Measurements from ENCODE around the gene KCNH3. TPM values are rescaled to one million over a fixed set of nuclear protein-coding genes. Genes with fewer than 3 reads are reported as not detected.

KCNH3 gene
- total and polyA plus RNA-seq, 2 donors = 1.4 to 3.3 TPM

DNA sequence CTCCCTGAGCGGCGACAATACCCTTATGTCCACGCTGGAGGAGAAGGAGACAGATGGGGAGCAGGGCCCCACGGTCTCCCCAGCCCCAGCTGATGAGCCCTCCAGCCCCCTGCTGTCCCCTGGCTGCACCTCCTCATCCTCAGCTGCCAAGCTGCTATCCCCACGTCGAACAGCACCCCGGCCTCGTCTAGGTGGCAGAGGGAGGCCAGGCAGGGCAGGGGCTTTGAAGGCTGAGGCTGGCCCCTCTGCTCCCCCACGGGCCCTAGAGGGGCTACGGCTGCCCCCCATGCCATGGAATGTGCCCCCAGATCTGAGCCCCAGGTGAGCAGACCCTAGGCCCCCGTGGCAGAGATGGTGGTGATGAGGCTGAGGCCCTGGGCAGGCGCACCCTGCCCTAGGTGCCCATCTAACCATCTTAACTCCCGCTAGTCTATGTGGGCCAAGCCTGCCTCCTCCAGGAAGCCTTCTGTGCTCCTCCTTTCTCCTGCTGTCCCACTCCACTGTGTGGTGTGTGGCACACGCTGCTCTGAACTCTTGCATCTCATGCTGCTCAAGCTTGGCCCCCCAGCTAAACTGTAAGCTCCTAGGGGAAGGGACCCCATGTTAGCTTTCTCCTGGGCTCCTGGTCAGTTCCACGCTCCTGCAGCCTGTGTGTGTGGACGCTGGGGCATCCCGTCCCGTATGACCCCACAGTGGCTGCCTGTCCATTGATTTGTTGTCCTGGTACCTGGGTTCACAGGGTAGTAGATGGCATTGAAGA, 17.0 kb downstream of the KCNH3 start:
- Histone ChIP-seq H3K27ac (ENCODE audit: low read depth in 1 of 2, low read length in 1 of 2) (no peak overlapping the region), H3K4me1 (ENCODE audit: control insufficient read depth in 2 of 2, insufficient read depth in 2 of 2, low read length in 2 of 2) (no peaks in the 10 kb centered on the region), H3K4me3 (ENCODE audit: low read length in 2 of 2) (no peak overlapping the region), H3K36me3 (ENCODE audit: control insufficient read depth in 2 of 2, insufficient read depth in 2 of 2, low read length in 1 of 2) (peaks cover 48 to 49% of the 10 kb centered on the region in 2 donors), H3K9me3 (ENCODE audit: control insufficient read depth in 2 of 2, insufficient read depth in 1 of 2, low read length in 1 of 2) (peaks cover 0 to 3% of the 10 kb centered on the region in 2 donors), H3K27me3 (ENCODE audit: control insufficient read depth in 2 of 2, insufficient read depth in 1 of 2, low read length in 1 of 2) (peaks cover 3 to 24% of the 10 kb centered on the region in 2 donors)
- WGBS = 97% methylated on average over 18 of the region's 18 CpGs
- no peak for DNase-seq (ENCODE audit: low read depth in 6 of 9, low spot score in 9 of 9)

DNA sequence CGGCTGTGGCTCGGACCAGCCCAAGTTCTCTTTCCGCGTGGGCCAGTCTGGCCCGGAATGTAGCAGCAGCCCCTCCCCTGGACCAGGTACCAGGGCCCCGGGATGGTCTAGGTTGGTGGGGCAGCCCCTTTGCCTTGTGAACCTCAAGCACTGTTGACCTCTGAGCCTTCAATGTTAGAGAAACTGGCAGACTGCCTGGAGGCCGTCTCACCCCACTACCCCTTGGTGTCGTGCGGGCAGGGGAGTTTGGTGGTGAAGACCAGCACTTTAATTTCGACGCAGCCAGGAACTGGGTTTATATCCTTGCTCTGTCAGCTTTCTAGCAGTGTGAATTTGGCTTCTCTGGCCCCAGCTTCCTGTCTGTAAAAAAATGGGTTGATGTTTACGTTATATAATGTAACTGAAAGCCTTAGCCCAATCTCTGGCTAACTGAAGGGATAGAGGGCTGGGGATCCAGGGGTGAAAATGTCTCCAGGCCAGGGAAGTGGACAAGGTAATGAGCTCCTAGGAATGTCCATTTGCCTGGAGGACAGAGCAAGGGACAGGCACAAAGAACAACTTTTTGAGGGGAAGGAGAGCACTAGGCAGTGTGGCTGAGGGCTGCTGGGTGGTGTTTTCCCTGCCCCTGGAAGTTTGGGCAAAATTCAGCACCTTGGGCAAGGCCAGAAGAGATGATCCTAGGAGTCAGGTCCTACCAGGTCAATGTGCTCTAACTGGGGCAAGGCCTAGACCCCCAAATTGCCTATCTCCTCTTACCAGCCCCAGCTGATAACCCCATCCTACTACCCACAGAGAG, 17.8 kb downstream of the KCNH3 start:
- peaks cover 54 to 55% of the 10 kb centered on the region in 2 donors for H3K36me3 ChIP-seq (ENCODE audit: control insufficient read depth in 2 of 2, insufficient read depth in 2 of 2, low read length in 1 of 2)
- peaks cover 0 to 3% of the 10 kb centered on the region in 2 donors for H3K9me3 ChIP-seq (ENCODE audit: control insufficient read depth in 2 of 2, insufficient read depth in 1 of 2, low read length in 1 of 2)
- no peak for DNase-seq (ENCODE audit: low read depth in 6 of 9, low spot score in 9 of 9)
- no peak overlapping the region for H3K27ac ChIP-seq (ENCODE audit: low read depth in 1 of 2, low read length in 1 of 2)
- H3K27me3 ChIP-seq (ENCODE audit: control insufficient read depth in 2 of 2, insufficient read depth in 1 of 2, low read length in 1 of 2) = peaks cover 0 to 16% of the 10 kb centered on the region in 2 donors
- no peak overlapping the region for H3K4me3 ChIP-seq (ENCODE audit: low read length in 2 of 2)
- 81% methylated on average over 12 of the region's 12 CpGs for WGBS
- H3K4me1 ChIP-seq (ENCODE audit: control insufficient read depth in 2 of 2, insufficient read depth in 2 of 2, low read length in 2 of 2) = no peaks in the 10 kb centered on the region

- Histone ChIP-seq H3K36me3 (ENCODE audit: control insufficient read depth in 2 of 2, insufficient read depth in 2 of 2, low read length in 1 of 2) (peaks cover 59 to 63% of the 10 kb centered on the region in 2 donors), H3K27ac (ENCODE audit: low read depth in 1 of 2, low read length in 1 of 2) (no peak overlapping the region), H3K4me1 (ENCODE audit: control insufficient read depth in 2 of 2, insufficient read depth in 2 of 2, low read length in 2 of 2) (no peaks in the 10 kb centered on the region), H3K4me3 (ENCODE audit: low read length in 2 of 2) (no peak overlapping the region), H3K9me3 (ENCODE audit: control insufficient read depth in 2 of 2, insufficient read depth in 1 of 2, low read length in 1 of 2) (peaks cover 0 to 3% of the 10 kb centered on the region in 2 donors), H3K27me3 (ENCODE audit: control insufficient read depth in 2 of 2, insufficient read depth in 1 of 2, low read length in 1 of 2) (peaks cover 0 to 9% of the 10 kb centered on the region in 2 donors)
- 93% methylated on average over 18 of the region's 18 CpGs for WGBS
- DNase-seq (ENCODE audit: low read depth in 6 of 9, low spot score in 9 of 9) = no peak
Observed at GRCh38 chr12:49557187-49557916, 18.5 kb downstream of the KCNH3 start.

DNA sequence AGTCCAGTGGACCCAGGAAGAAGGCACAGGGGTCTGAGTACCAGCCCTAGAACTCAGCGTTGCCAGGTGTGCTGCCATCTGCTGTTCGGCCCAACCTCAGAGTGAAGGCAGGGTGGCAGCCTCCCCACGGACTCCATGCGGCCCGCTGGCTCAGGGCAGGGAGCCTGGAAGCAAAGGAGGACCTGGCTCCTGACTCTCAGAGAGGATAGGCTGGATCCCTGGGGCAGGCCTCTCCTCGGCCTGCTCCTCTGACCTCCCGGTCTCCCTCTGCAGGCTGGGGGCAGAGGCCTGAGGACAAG, 19.0 kb downstream of the KCNH3 start:
- no peaks in the 10 kb centered on the region for H3K4me1 ChIP-seq (ENCODE audit: control insufficient read depth in 2 of 2, insufficient read depth in 2 of 2, low read length in 2 of 2)
- DNase-seq (ENCODE audit: low read depth in 6 of 9, low spot score in 9 of 9) = no peak
- H3K27me3 ChIP-seq (ENCODE audit: control insufficient read depth in 2 of 2, insufficient read depth in 1 of 2, low read length in 1 of 2) = peaks cover 0 to 4% of the 10 kb centered on the region in 2 donors
- no peak overlapping the region for H3K4me3 ChIP-seq (ENCODE audit: low read length in 2 of 2)
- no peak overlapping the region for H3K27ac ChIP-seq (ENCODE audit: low read depth in 1 of 2, low read length in 1 of 2)
- peaks cover 0 to 3% of the 10 kb centered on the region in 2 donors for H3K9me3 ChIP-seq (ENCODE audit: control insufficient read depth in 2 of 2, insufficient read depth in 1 of 2, low read length in 1 of 2)
- 94% methylated on average over 7 of the region's 7 CpGs for WGBS
- H3K36me3 ChIP-seq (ENCODE audit: control insufficient read depth in 2 of 2, insufficient read depth in 2 of 2, low read length in 1 of 2) = peaks cover 64 to 68% of the 10 kb centered on the region in 2 donors

DNA sequence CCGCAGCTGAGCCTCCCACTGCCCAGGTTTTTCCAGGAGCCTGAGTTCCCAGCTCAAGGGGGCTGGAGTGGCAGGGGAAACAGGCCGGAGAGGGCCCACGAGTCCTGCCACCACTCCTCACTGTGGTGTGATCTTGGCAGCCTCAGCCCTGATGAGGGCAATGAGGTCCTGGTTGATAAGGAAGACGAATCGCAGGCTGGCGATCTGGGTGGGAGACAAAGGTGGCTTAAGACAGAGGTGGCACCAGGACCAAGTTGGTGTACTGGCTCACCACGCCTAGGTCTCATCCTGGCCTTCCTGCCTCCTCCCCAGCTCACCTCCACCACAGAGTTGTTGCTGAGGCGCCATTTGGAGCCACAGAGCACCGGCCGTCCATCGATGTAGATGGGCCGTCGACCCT, 19.7 kb downstream of the KCNH3 start:
- Histone ChIP-seq H3K4me3 (ENCODE audit: low read length in 2 of 2) (no peak overlapping the region), H3K27me3 (ENCODE audit: control insufficient read depth in 2 of 2, insufficient read depth in 1 of 2, low read length in 1 of 2) (no peaks in the 10 kb centered on the region), H3K9me3 (ENCODE audit: control insufficient read depth in 2 of 2, insufficient read depth in 1 of 2, low read length in 1 of 2) (peaks cover 0 to 3% of the 10 kb centered on the region in 2 donors), H3K4me1 (ENCODE audit: control insufficient read depth in 2 of 2, insufficient read depth in 2 of 2, low read length in 2 of 2) (no peaks in the 10 kb centered on the region), H3K27ac (ENCODE audit: low read depth in 1 of 2, low read length in 1 of 2) (no peak overlapping the region), H3K36me3 (ENCODE audit: control insufficient read depth in 2 of 2, insufficient read depth in 2 of 2, low read length in 1 of 2) (peaks cover 71 to 75% of the 10 kb centered on the region in 2 donors)
- no peak for DNase-seq (ENCODE audit: low read depth in 6 of 9, low spot score in 9 of 9)
- WGBS = 90% methylated on average over 13 of the region's 13 CpGs

DNA sequence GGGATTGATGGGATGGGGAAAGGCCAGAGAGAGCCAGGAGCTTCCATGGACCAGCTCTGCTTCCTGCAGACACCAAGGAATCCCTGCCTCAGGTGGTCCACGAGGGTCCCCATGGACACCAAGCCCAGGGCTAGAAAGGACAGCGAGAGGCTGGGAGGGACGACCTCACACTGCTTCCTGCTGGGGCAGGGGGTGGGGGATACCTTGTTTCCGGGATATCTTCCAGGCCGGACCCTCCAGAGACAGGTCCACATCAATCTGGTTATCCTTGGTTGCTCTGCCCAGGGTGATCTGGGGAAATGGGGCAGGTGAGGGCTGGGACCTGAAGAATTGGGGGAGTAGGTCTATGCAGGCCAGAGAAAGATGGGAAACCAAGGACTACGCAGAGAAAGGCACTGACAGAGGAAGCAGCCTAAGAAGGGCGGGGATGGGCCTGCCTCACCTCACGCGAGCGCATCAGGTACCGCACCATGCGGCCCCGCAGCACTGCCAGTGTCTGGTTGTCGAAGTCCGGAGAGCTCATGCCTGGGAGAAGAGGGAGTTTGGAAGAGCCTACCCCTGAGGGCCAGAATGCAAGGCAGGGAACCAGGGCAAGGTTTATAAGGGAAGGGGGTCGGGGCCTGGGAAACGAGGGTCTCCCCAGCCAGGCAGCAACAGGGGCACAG, 20.3 kb downstream of the KCNH3 start:
- peaks cover 77 to 81% of the 10 kb centered on the region in 2 donors for H3K36me3 ChIP-seq (ENCODE audit: control insufficient read depth in 2 of 2, insufficient read depth in 2 of 2, low read length in 1 of 2)
- no peak overlapping the region for H3K27ac ChIP-seq (ENCODE audit: low read depth in 1 of 2, low read length in 1 of 2)
- WGBS = 98% methylated on average over 17 of the region's 17 CpGs
- H3K4me3 ChIP-seq (ENCODE audit: low read length in 2 of 2) = no peak overlapping the region
- H3K4me1 ChIP-seq (ENCODE audit: control insufficient read depth in 2 of 2, insufficient read depth in 2 of 2, low read length in 2 of 2) = peaks cover 0 to under 1% of the 10 kb centered on the region in 2 donors
- no peaks in the 10 kb centered on the region for H3K27me3 ChIP-seq (ENCODE audit: control insufficient read depth in 2 of 2, insufficient read depth in 1 of 2, low read length in 1 of 2)
- peaks cover 0 to 3% of the 10 kb centered on the region in 2 donors for H3K9me3 ChIP-seq (ENCODE audit: control insufficient read depth in 2 of 2, insufficient read depth in 1 of 2, low read length in 1 of 2)
- no peak for DNase-seq (ENCODE audit: low read depth in 6 of 9, low spot score in 9 of 9)

DNA sequence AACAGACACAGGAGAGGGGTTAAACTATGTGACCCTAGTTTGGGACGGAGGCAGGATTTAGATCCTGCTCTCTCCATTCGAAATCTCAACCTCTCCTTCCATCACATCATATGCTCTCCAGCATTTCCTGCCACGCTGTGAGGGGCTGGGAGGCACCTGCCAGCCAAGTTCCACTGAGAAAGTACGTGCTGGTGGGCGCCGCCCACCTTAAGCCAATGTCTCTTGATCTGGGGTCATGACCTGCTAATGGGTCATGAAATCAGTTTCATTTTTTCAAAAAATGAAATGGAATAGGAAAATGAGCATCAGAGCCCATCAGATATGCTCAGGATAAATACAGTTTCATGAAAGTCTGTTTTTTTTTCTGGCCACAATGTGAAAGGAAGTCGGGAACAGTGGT, 21.9 kb downstream of the KCNH3 start:
- DNase-seq (ENCODE audit: low read depth in 6 of 9, low spot score in 9 of 9) = no peak
- 97% methylated on average over 7 of the region's 7 CpGs for WGBS
- peaks cover 0 to 13% of the 10 kb centered on the region in 2 donors for H3K4me1 ChIP-seq (ENCODE audit: control insufficient read depth in 2 of 2, insufficient read depth in 2 of 2, low read length in 2 of 2)
- no peak overlapping the region for H3K27ac ChIP-seq (ENCODE audit: low read depth in 1 of 2, low read length in 1 of 2)
- peaks cover 0 to 3% of the 10 kb centered on the region in 2 donors for H3K9me3 ChIP-seq (ENCODE audit: control insufficient read depth in 2 of 2, insufficient read depth in 1 of 2, low read length in 1 of 2)
- no peaks in the 10 kb centered on the region for H3K27me3 ChIP-seq (ENCODE audit: control insufficient read depth in 2 of 2, insufficient read depth in 1 of 2, low read length in 1 of 2)
- peaks cover 89 to 94% of the 10 kb centered on the region in 2 donors for H3K36me3 ChIP-seq (ENCODE audit: control insufficient read depth in 2 of 2, insufficient read depth in 2 of 2, low read length in 1 of 2)
- H3K4me3 ChIP-seq (ENCODE audit: low read length in 2 of 2) = no peak overlapping the region

- H3K27ac ChIP-seq (ENCODE audit: low read depth in 1 of 2, low read length in 1 of 2) = no peak overlapping the region
- H3K27me3 ChIP-seq (ENCODE audit: control insufficient read depth in 2 of 2, insufficient read depth in 1 of 2, low read length in 1 of 2) = no peaks in the 10 kb centered on the region
- H3K36me3 ChIP-seq (ENCODE audit: control insufficient read depth in 2 of 2, insufficient read depth in 2 of 2, low read length in 1 of 2) = peaks cover 74 to 83% of the 10 kb centered on the region in 2 donors
- no peak overlapping the region for H3K4me3 ChIP-seq (ENCODE audit: low read length in 2 of 2)
- H3K4me1 ChIP-seq (ENCODE audit: control insufficient read depth in 2 of 2, insufficient read depth in 2 of 2, low read length in 2 of 2) = peaks cover 6 to 20% of the 10 kb centered on the region in 2 donors
- peaks cover 0 to 3% of the 10 kb centered on the region in 2 donors for H3K9me3 ChIP-seq (ENCODE audit: control insufficient read depth in 2 of 2, insufficient read depth in 1 of 2, low read length in 1 of 2)
- DNase-seq (ENCODE audit: low read depth in 6 of 9, low spot score in 9 of 9) = no peak
- 95% methylated on average over 6 of the region's 6 CpGs for WGBS
Observed at GRCh38 chr12:49562233-49562632, 23.4 kb downstream of the KCNH3 start.

All from thymus (tissue), 11 donors.